ENCODE data around the gene F2R. TPM values are rescaled to one million over a fixed set of nuclear protein-coding genes. Genes with fewer than 3 reads are reported as not detected.

F2R gene
- total RNA-seq, result 10 to 100 TPM; 17.9 to 29.9 TPM
- 28.0 TPM for polyA plus RNA-seq (ENCODE audit: insufficient read depth, low read depth, low replicate concordance)
- long read RNA-seq, donor 1, transcript F2R-201 (2 exons, 3,821 nt), result major isoform, 14 of 14 reads
- long read RNA-seq, donor 1, partial matches to known transcripts, result 0 of 14 reads
- long read RNA-seq, donor 1, other reads (novel, unspliced or antisense), result 0 of 14 reads
- long read RNA-seq, donor 2, transcript F2R-201 (2 exons, 3,821 nt), result major isoform, 7 of 7 reads
- long read RNA-seq, donor 2, partial matches to known transcripts, result 0 of 7 reads
- long read RNA-seq, donor 2, other reads (novel, unspliced or antisense), result 0 of 7 reads

GRCh38 chr5:76715736-76716455 lies at the start of gene F2R:
Gene F2R, plus strand, starts transcription at chr5:76716126. Its CDS starts 182 bp downstream, at chr5:76716308.
- no peaks in the 10 kb centered on the region for H3K27me3 ChIP-seq
- peaks cover 6% of the 10 kb centered on the region for H3K4me1 ChIP-seq
- peak within 1 kb of the TSS; percentile 77 to 88 for H3K4me3 ChIP-seq
- no peaks in the 10 kb centered on the region for H3K9me3 ChIP-seq
- H3K27ac ChIP-seq, result peak within 1 kb of the TSS; percentile 52 to 85
- TF ChIP-seq, protein P1, sequence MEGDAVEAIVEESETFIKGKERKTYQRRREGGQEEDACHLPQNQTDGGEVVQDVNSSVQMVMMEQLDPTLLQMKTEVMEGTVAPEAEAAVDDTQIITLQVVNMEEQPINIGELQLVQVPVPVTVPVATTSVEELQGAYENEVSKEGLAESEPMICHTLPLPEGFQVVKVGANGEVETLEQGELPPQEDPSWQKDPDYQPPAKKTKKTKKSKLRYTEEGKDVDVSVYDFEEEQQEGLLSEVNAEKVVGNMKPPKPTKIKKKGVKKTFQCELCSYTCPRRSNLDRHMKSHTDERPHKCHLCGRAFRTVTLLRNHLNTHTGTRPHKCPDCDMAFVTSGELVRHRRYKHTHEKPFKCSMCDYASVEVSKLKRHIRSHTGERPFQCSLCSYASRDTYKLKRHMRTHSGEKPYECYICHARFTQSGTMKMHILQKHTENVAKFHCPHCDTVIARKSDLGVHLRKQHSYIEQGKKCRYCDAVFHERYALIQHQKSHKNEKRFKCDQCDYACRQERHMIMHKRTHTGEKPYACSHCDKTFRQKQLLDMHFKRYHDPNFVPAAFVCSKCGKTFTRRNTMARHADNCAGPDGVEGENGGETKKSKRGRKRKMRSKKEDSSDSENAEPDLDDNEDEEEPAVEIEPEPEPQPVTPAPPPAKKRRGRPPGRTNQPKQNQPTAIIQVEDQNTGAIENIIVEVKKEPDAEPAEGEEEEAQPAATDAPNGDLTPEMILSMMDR (IDR thresholded peaks at IDR 0.05), result peak; percentile 21 to 61 (median 27)
- no peak for TF ChIP-seq POLR2A (IDR thresholded peaks at IDR 0.05)
- peak; percentile 72 for DNase-seq
- intact Hi-C loops (cut with DNase I; ENCODE audit: low total_unique reads), result no loop called here
- 0 to 1% methylated on average over 1 to 33 of the region's 82 CpGs for WGBS, 2 donors
- no peaks in the 10 kb centered on the region for H3K36me3 ChIP-seq (ENCODE audit: low read depth, missing control alignments)

DNA sequence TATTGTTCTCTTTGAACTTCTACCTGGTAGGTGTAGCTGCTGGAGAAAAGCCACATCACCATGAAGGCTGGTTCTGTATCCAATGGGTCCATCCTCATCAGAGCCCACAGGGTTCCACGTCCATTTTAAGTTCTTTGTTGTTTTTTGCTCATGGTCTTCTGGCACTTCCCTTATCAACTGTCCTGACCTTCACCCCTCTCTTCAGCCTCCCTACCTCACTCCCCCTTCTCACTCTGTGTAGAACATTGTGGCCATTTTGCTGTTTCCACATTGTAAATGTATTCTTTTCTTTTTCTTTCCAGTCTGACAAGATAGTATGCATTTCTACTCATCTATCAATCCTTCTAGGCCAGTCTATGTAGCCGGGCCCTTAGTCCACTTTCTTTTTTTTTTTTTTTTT lies 48.4 kb upstream of the F2R start:
- Histone ChIP-seq H3K27ac (no peak overlapping the region), H3K9me3 (no peaks in the 10 kb centered on the region), H3K27me3 (no peaks in the 10 kb centered on the region), H3K4me3 (no peak overlapping the region), H3K4me1 (no peaks in the 10 kb centered on the region), H3K36me3 (ENCODE audit: low read depth, missing control alignments) (no peaks in the 10 kb centered on the region)
- intact Hi-C loops (cut with DNase I; ENCODE audit: low total_unique reads), result no loop called here
- WGBS, 2 donors, result 29 to 46% methylated on average over 2 of the region's 2 CpGs
- TF ChIP-seq, protein P1 (IDR thresholded peaks at IDR 0.05), result no peak
- TF ChIP-seq POLR2A (IDR thresholded peaks at IDR 0.05), result no peak
- DNase-seq, result peak; percentile 21

- no peaks in the 10 kb centered on the region for H3K36me3 ChIP-seq (ENCODE audit: low read depth, missing control alignments)
- 74 to 88% methylated on average over 5 of the region's 5 CpGs for WGBS, 2 donors
- DNase-seq, result no peak
- intact Hi-C loops (cut with DNase I; ENCODE audit: low total_unique reads), result no loop called here
- no peaks in the 10 kb centered on the region for H3K27me3 ChIP-seq
- TF ChIP-seq, protein P1 (IDR thresholded peaks at IDR 0.05), result no peak
- TF ChIP-seq POLR2A (IDR thresholded peaks at IDR 0.05), result no peak
- H3K4me3 ChIP-seq, result no peak overlapping the region
- no peaks in the 10 kb centered on the region for H3K9me3 ChIP-seq
- H3K27ac ChIP-seq, result no peak overlapping the region
- no peaks in the 10 kb centered on the region for H3K4me1 ChIP-seq
These were observed 46.7 kb upstream of the F2R start for GRCh38 chr5:76669245-76669644.

DNA sequence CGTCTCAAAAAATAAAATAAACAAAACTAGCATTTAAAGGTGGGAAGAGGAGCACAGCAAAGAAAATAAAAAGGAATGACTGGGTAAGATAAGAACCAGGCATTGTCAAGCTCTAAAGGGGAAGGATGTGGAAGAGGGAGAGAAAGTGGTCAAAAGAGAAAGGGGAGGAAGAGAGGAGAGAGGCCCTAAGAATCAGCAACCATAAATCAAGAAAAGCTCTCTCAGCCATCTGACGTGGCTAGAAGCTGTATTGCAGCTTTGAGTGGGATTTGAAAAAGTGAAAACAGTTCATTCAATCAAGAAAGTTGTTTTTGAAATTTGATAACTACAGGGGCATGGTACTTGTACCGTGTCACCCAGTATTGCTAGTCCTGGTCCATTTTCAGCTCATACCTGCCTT lies 45.4 kb upstream of the F2R start:
- Histone ChIP-seq H3K27me3 (no peaks in the 10 kb centered on the region), H3K36me3 (ENCODE audit: low read depth, missing control alignments) (no peaks in the 10 kb centered on the region), H3K4me3 (no peak overlapping the region), H3K4me1 (no peaks in the 10 kb centered on the region), H3K27ac (no peak overlapping the region), H3K9me3 (no peaks in the 10 kb centered on the region)
- 77 to 86% methylated on average over 3 of the region's 3 CpGs for WGBS, 2 donors
- no peak for DNase-seq
- no peak for TF ChIP-seq POLR2A (IDR thresholded peaks at IDR 0.05)
- TF ChIP-seq, protein P1 (IDR thresholded peaks at IDR 0.05), result no peak
- intact Hi-C loops (cut with DNase I; ENCODE audit: low total_unique reads), result no loop called here

Measured in testis (tissue), 5 donors.